HFFc6 (cell line): ENCODE data around the gene IPPK. TPM values are rescaled to one million over a fixed set of nuclear protein-coding genes. Genes with fewer than 3 reads are reported as not detected.

ENCODE experiments used
- DNase-seq: peaks from one replicate; pipeline ENCODE4 v3.0.0-alpha.2; 2018
- H3K27ac Mint-ChIP-seq: 2 replicates; pipeline ENCODE4 v1.8.0; 2020; ENCODE audit warnings: mild to moderate bottlenecking, mixed read lengths
- H3K27me3 Mint-ChIP-seq: 2 replicates; pipeline ENCODE4 v1.8.0; 2021; ENCODE audit warnings: mild to moderate bottlenecking, moderate library complexity, mixed read lengths; ENCODE audit not compliant: insufficient read depth
- H3K36me3 Mint-ChIP-seq: 2 replicates; pipeline ENCODE4 v1.8.0; 2021; ENCODE audit warnings: low read depth, mixed read lengths
- H3K4me1 Mint-ChIP-seq: 2 replicates; pipeline ENCODE4 v1.8.0; 2020; ENCODE audit warnings: low read depth, mixed read lengths
- H3K4me3 Mint-ChIP-seq: 2 replicates; pipeline ENCODE4 v1.8.0; 2020; ENCODE audit warnings: mild to moderate bottlenecking, moderate library complexity, mixed read lengths
- H3K9me3 Mint-ChIP-seq: 2 replicates; pipeline ENCODE4 v1.8.0; 2020; ENCODE audit warnings: mild to moderate bottlenecking, mixed read lengths
- total RNA-seq, 6 experiments: library from RNA; stranded (reverse); fragmentation: NEBNext Ultra II Directional; extraction: Animal tissue kit (Norgen Biotek cat#: 25700); gene quantifications; 2 replicates in 1 of 6; 3 replicates in 5 of 6; pipeline ENCODE4 v1.2.3, GENCODE V29; 2021
- TF ChIP-seq, protein P1 (sequence below): fragments of 200-600 bp; sonication (generic); IDR thresholded peaks from 2 replicates; pipeline ENCODE4 v1.5.0; 2021; ENCODE audit warnings: antibody characterized with exemption, mild to moderate bottlenecking

IPPK gene
- total RNA-seq, 6 experiments from 2014 or later = 10.0 to 14.0 (median 12.5) TPM

DNA sequence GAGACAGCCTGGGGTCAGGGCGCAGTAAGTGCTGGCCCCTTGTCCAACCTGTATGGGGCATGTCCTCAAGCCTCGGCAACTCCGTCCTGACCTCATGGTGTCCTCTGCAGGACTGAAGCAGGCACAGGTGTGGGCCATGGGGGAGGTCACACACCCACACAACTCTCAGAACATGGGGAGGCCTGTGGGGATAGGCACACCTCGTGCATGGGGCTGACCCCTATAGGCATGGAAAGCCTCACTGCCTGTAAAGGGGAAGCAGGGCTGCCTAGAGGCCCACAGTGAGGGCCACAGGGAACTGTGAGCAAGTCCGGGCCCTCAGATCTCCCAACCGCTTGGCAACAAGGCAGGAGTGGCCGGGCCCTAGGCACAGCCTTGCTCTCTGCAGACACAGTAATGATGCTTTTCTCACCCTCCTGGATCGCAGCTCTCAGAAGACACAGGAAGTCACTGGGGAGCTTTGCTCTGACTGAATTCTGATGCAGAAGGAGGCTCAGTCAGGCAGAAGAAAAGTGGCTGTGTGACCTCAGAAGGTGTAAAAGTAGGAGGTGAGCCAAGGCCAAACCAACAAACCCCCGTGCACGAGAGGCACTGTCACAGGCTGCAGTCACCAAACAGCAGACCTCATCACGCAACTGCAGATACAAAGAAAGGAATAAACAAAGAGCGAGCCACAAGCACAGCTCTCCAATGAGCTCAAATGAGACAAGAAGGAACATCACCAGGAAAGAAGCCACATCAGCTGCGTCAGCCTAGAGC lies 5.4 kb downstream of the IPPK start:
- H3K4me3 Mint-ChIP-seq = no peak overlapping the region
- no peak for DNase-seq
- peaks cover 46% of the 10 kb centered on the region for H3K4me1 Mint-ChIP-seq
- no peaks in the 10 kb centered on the region for H3K9me3 Mint-ChIP-seq
- TF ChIP-seq, protein P1, sequence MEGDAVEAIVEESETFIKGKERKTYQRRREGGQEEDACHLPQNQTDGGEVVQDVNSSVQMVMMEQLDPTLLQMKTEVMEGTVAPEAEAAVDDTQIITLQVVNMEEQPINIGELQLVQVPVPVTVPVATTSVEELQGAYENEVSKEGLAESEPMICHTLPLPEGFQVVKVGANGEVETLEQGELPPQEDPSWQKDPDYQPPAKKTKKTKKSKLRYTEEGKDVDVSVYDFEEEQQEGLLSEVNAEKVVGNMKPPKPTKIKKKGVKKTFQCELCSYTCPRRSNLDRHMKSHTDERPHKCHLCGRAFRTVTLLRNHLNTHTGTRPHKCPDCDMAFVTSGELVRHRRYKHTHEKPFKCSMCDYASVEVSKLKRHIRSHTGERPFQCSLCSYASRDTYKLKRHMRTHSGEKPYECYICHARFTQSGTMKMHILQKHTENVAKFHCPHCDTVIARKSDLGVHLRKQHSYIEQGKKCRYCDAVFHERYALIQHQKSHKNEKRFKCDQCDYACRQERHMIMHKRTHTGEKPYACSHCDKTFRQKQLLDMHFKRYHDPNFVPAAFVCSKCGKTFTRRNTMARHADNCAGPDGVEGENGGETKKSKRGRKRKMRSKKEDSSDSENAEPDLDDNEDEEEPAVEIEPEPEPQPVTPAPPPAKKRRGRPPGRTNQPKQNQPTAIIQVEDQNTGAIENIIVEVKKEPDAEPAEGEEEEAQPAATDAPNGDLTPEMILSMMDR = no peak
- peaks cover 26% of the 10 kb centered on the region; the same call in 1 of the 2 replicates for H3K36me3 Mint-ChIP-seq
- H3K27ac Mint-ChIP-seq = peak overlapping the region; percentile 0; the same call in 1 of the 2 replicates
- H3K27me3 Mint-ChIP-seq = no peaks in the 10 kb centered on the region; the same call in 1 of the 2 replicates

GRCh38 chr9:92663951-92664350 lies 6.0 kb downstream of the IPPK start:
- Mint-ChIP-seq H3K9me3 (no peaks in the 10 kb centered on the region), H3K4me3 (no peak overlapping the region), H3K36me3 (peaks cover 25% of the 10 kb centered on the region; the same call in 1 of the 2 replicates), H3K27me3 (no peaks in the 10 kb centered on the region; the same call in 1 of the 2 replicates), H3K27ac (no peak overlapping the region), H3K4me1 (peaks cover 42% of the 10 kb centered on the region)
- no peak for DNase-seq
- TF ChIP-seq, protein P1 = no peak

- Mint-ChIP-seq H3K27me3 (no peaks in the 10 kb centered on the region; the same call in 1 of the 2 replicates), H3K9me3 (no peaks in the 10 kb centered on the region), H3K4me3 (no peak overlapping the region), H3K36me3 (peaks cover 18% of the 10 kb centered on the region; the same call in 1 of the 2 replicates), H3K27ac (no peak overlapping the region), H3K4me1 (peaks cover 34% of the 10 kb centered on the region)
- TF ChIP-seq, protein P1 = no peak
- no peak for DNase-seq
Observed at GRCh38 chr9:92663126-92663525, 6.8 kb downstream of the IPPK start.

- DNase-seq = no peak
- Mint-ChIP-seq H3K4me1 (peaks cover 24% of the 10 kb centered on the region), H3K4me3 (no peak overlapping the region), H3K27me3 (no peaks in the 10 kb centered on the region), H3K9me3 (no peaks in the 10 kb centered on the region), H3K36me3 (peaks cover 11% of the 10 kb centered on the region; the same call in 1 of the 2 replicates), H3K27ac (no peak overlapping the region)
- TF ChIP-seq, protein P1 = no peak
Observed at GRCh38 chr9:92661743-92662142, 8.2 kb downstream of the IPPK start.

DNA sequence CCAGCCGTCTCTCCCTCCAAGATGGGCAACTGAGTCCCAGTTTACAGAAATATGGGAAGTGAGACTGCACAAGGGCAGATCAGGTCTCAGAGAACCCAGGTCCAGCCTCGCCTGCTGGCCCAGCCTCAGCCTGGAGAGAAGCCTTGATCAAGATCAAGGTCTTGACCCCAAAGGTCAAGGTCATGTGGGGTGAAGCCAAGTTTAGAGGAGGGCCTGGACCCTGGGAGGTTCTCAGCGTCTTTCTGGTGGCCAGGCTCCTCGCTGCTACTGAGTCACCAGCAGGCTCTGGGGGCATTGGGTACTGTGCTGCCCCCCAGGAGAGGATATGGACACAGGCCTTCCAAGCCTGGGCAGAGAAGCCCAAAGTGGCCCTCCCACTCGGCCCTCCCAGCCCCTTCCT lies 8.8 kb downstream of the IPPK start:
- no peak for DNase-seq
- no peaks in the 10 kb centered on the region for H3K27me3 Mint-ChIP-seq
- H3K36me3 Mint-ChIP-seq = peaks cover 9% of the 10 kb centered on the region

More for the DNA sequence above, 8.8 kb downstream of the IPPK start:
- TF ChIP-seq, protein P1 = no peak
- Mint-ChIP-seq H3K27ac (no peak overlapping the region), H3K9me3 (no peaks in the 10 kb centered on the region), H3K4me3 (no peak overlapping the region), H3K4me1 (peaks cover 20% of the 10 kb centered on the region)
